Measurements from ENCODE around the gene CPTP. TPM values are rescaled to one million over a fixed set of nuclear protein-coding genes. Genes with fewer than 3 reads are reported as not detected.

The CPTP gene
- total and polyA plus RNA-seq, 2 of the 13 experiments (the other 11 are each of a cell fraction or from before 2014, with no cell fraction given) = 5.5 to 9.3 TPM

GRCh38 chr1:1291548-1292441 lies 32.8 kb upstream of the CPTP start (continued):
- 0 out of 2 replicates have a peak, but pooled peaks have one; percentile 28 for TF ChIP-seq ZBTB4 (CRISPR knock-in tag; IDR thresholded peaks at IDR 0.05; ENCODE audit: borderline replicate concordance)
- TF ChIP-seq SKIL (CRISPR knock-in tag; IDR thresholded peaks at IDR 0.05; ENCODE audit: borderline replicate concordance) = no peak
- TF ChIP-seq ZNF660 (CRISPR knock-in tag; IDR thresholded peaks at IDR 0.05; ENCODE audit: borderline replicate concordance, low read depth) = no peak
- TF ChIP-seq ZBTB38 (CRISPR knock-in tag; IDR thresholded peaks at IDR 0.05) = peak; percentile 84
- peak; percentile 88 for TF ChIP-seq AGO2 (optimal IDR thresholded peaks at IDR 0.05; ENCODE audit: low read depth, low read length)
- TF ChIP-seq ATRX (CRISPR knock-in tag; IDR thresholded peaks at IDR 0.05; ENCODE audit: borderline replicate concordance) = no peak
- peak; percentile 17 for TF ChIP-seq HNRNPLL (IDR thresholded peaks at IDR 0.05; ENCODE audit: low read depth, low read length, poor library complexity, severe bottlenecking)
- no peak for TF ChIP-seq KDM4B (CRISPR knock-in tag; IDR thresholded peaks at IDR 0.05)
- TF ChIP-seq HOXA3 (CRISPR knock-in tag; IDR thresholded peaks at IDR 0.05) = 0 out of 2 replicates have a peak, but pooled peaks have one; percentile 4
- TF ChIP-seq ZBTB25 (CRISPR knock-in tag; IDR thresholded peaks at IDR 0.05) = no peak
- TF ChIP-seq HOXA9 (CRISPR knock-in tag; IDR thresholded peaks at IDR 0.05; ENCODE audit: borderline replicate concordance) = no peak
- TF ChIP-seq ZNF775 (CRISPR knock-in tag; IDR thresholded peaks at IDR 0.05; ENCODE audit: borderline replicate concordance) = no peak
- no peak for TF ChIP-seq ZNF10 (CRISPR knock-in tag; IDR thresholded peaks at IDR 0.05; ENCODE audit: borderline replicate concordance, low read depth)
- TF ChIP-seq ZNF747 (CRISPR knock-in tag; IDR thresholded peaks at IDR 0.05; ENCODE audit: borderline replicate concordance) = 0 out of 2 replicates have a peak, but pooled peaks have one; percentile 42
- peak in 1 of 2 experiments; percentile 83; a peak in 2 of 4 replicates for TF ChIP-seq HMGXB4 (CRISPR knock-in tag; IDR thresholded peaks at IDR 0.05; ENCODE audit: borderline replicate concordance in 1 of 2, low read depth in 1 of 2)
- no peak for TF ChIP-seq ZNF546 (CRISPR knock-in tag; conservative IDR thresholded peaks at IDR 0.05)
- TF ChIP-seq ZMYM2 (CRISPR knock-in tag; IDR thresholded peaks at IDR 0.05) = no peak
